Left renal cortex interstitium (tissue), 4 donors: Measurements from ENCODE around the gene COX7A2L. TPM values are rescaled to one million over a fixed set of nuclear protein-coding genes. Genes with fewer than 3 reads are reported as not detected.
A peak's percentile ranks its signal among the peaks of the same experiment; 100 is the strongest.
"Not testable (repeated sequence)": the region's sequence is repeated elsewhere in the genome, so short reads cannot be mapped to it uniquely, and the experiment has no call there.

Experiments used
- DNase-seq, 4 donors: peaks; one replicate each; pipeline ENCODE4 v3.0.0-alpha.2; 2013; ENCODE audit warnings: low read depth in 4 of 4, low spot score in 2 of 4, missing footprints in 1 of 4
- polyA plus RNA-seq, 4 donors: library from polyadenylated mRNA; unstranded; fragments of 120-200 nt; gene quantifications; one replicate each; pipeline ENCODE4 v1.2.1, GENCODE V29; 2013; ENCODE audit not compliant: insufficient read length in 4 of 4

Gene COX7A2L
- polyA plus RNA-seq, 4 donors = 154 to 221 (median 184) TPM

GRCh38 chr2:42340045-42340937, 20.7 kb downstream of the COX7A2L start:
- no peak for DNase-seq

- DNase-seq = no peak
Observed at GRCh38 chr2:42339191-42339912, 21.7 kb downstream of the COX7A2L start.

GRCh38 chr2:42338567-42339190, 22.3 kb downstream of the COX7A2L start:
- DNase-seq = no peak

GRCh38 chr2:42337846-42338566, 23.0 kb downstream of the COX7A2L start:
- DNase-seq = no peak

GRCh38 chr2:42337356-42337820, 23.6 kb downstream of the COX7A2L start:
- no peak for DNase-seq

- no peak for DNase-seq
Observed at GRCh38 chr2:42336361-42336965, 24.6 kb downstream of the COX7A2L start.

- DNase-seq = no peak
Observed at GRCh38 chr2:42335514-42336104, 25.4 kb downstream of the COX7A2L start.

- DNase-seq = not testable (repeated sequence)
Observed at GRCh38 chr2:42334865-42335264, 26.2 kb downstream of the COX7A2L start.

- no peak for DNase-seq
Observed at GRCh38 chr2:42334220-42334619, 26.8 kb downstream of the COX7A2L start.

- DNase-seq = no peak
Observed at GRCh38 chr2:42333579-42333978, 27.4 kb downstream of the COX7A2L start.

GRCh38 chr2:42332575-42332974, 28.4 kb downstream of the COX7A2L start:
- no peak for DNase-seq

- no peak for DNase-seq
Observed at GRCh38 chr2:42331569-42332284, 29.3 kb downstream of the COX7A2L start.

- peak in 2 of 4 donors; percentile 21 to 23 for DNase-seq
Observed at GRCh38 chr2:42329736-42330135, 31.3 kb downstream of the COX7A2L start.

GRCh38 chr2:42328923-42329322, 32.1 kb downstream of the COX7A2L start:
- no peak for DNase-seq

- no peak for DNase-seq
Observed at GRCh38 chr2:42328148-42328833, 32.7 kb downstream of the COX7A2L start.

- DNase-seq = no peak
Observed at GRCh38 chr2:42327125-42327524, 33.9 kb downstream of the COX7A2L start.

GRCh38 chr2:42325609-42326008, 35.4 kb downstream of the COX7A2L start:
- DNase-seq = no peak

- DNase-seq = no peak
Observed at GRCh38 chr2:42324949-42325348, 36.1 kb downstream of the COX7A2L start.
